ENCODE data around the gene IL33.

GRCh38 chr9:6215562-6215961 is at the start of gene IL33:
- TF ChIP-seq, protein P1, sequence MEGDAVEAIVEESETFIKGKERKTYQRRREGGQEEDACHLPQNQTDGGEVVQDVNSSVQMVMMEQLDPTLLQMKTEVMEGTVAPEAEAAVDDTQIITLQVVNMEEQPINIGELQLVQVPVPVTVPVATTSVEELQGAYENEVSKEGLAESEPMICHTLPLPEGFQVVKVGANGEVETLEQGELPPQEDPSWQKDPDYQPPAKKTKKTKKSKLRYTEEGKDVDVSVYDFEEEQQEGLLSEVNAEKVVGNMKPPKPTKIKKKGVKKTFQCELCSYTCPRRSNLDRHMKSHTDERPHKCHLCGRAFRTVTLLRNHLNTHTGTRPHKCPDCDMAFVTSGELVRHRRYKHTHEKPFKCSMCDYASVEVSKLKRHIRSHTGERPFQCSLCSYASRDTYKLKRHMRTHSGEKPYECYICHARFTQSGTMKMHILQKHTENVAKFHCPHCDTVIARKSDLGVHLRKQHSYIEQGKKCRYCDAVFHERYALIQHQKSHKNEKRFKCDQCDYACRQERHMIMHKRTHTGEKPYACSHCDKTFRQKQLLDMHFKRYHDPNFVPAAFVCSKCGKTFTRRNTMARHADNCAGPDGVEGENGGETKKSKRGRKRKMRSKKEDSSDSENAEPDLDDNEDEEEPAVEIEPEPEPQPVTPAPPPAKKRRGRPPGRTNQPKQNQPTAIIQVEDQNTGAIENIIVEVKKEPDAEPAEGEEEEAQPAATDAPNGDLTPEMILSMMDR (IDR thresholded peaks at IDR 0.05), result no peak
- TF ChIP-seq ZNF671 (CRISPR knock-in tag; IDR thresholded peaks at IDR 0.05), result no peak
- TF ChIP-seq, protein P2, sequence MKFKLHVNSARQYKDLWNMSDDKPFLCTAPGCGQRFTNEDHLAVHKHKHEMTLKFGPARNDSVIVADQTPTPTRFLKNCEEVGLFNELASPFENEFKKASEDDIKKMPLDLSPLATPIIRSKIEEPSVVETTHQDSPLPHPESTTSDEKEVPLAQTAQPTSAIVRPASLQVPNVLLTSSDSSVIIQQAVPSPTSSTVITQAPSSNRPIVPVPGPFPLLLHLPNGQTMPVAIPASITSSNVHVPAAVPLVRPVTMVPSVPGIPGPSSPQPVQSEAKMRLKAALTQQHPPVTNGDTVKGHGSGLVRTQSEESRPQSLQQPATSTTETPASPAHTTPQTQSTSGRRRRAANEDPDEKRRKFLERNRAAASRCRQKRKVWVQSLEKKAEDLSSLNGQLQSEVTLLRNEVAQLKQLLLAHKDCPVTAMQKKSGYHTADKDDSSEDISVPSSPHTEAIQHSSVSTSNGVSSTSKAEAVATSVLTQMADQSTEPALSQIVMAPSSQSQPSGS (CRISPR knock-in tag; IDR thresholded peaks at IDR 0.05; ENCODE audit: borderline replicate concordance, low read depth), result no peak
- TF ChIP-seq AFF4 (CRISPR knock-in tag; IDR thresholded peaks at IDR 0.05; ENCODE audit: borderline replicate concordance), result no peak
- TF ChIP-seq FOXK1 (CRISPR knock-in tag; IDR thresholded peaks at IDR 0.05), result no peak
- TF ChIP-seq NR2C2 (CRISPR knock-in tag; IDR thresholded peaks at IDR 0.05), result no peak
- no peak for TF ChIP-seq SP1 (CRISPR knock-in tag; conservative IDR thresholded peaks at IDR 0.05)
- no peak for TF ChIP-seq ZNF138 (CRISPR knock-in tag; conservative IDR thresholded peaks at IDR 0.05)
- TF ChIP-seq FOXJ3 (CRISPR knock-in tag; IDR thresholded peaks at IDR 0.05; ENCODE audit: borderline replicate concordance), result no peak
- TF ChIP-seq CBFB (CRISPR knock-in tag; IDR thresholded peaks at IDR 0.05; ENCODE audit: low read depth), result no peak
- no peak for TF ChIP-seq NFE2L1 (CRISPR knock-in tag; IDR thresholded peaks at IDR 0.05)
- TF ChIP-seq, protein P3, sequence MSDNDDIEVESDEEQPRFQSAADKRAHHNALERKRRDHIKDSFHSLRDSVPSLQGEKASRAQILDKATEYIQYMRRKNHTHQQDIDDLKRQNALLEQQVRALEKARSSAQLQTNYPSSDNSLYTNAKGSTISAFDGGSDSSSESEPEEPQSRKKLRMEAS (CRISPR knock-in tag; IDR thresholded peaks at IDR 0.05), result no peak
- no peak for TF ChIP-seq NR1H2 (CRISPR knock-in tag; IDR thresholded peaks at IDR 0.05)

Data from WTC11 (cell line).